Stimulated activated memory B cell treated with anti-CD40 and anti-IgM and Interleukin-4, amounts not matched to agents 10 μg/mL and 1 μg/mL and 100 μg/mL, for 72 hours (primary cell): ENCODE measurements around the gene AK9.
"Not testable (repeated sequence)": the region's sequence is repeated elsewhere in the genome, so short reads cannot be mapped to it uniquely, and the experiment has no call there.

Experiments used
- ATAC-seq: fragments of 150-1000 bp; cut with Tn5 transposase; 2 replicates; pipeline ENCODE4 v1.10.0; 2021
- H3K27ac Mint-ChIP-seq: one replicate; pipeline ENCODE4 v1.8.0; 2022; ENCODE audit warnings: mild to moderate bottlenecking, mixed read lengths
- H3K27me3 Mint-ChIP-seq: one replicate; pipeline ENCODE4 v1.8.0; 2022; ENCODE audit warnings: mixed read lengths
- H3K36me3 Mint-ChIP-seq: one replicate; pipeline ENCODE4 v1.8.0; 2022; ENCODE audit warnings: mixed read lengths
- H3K4me1 Mint-ChIP-seq: one replicate; pipeline ENCODE4 v1.8.0; 2022; ENCODE audit warnings: mixed read lengths
- H3K4me3 Mint-ChIP-seq: one replicate; pipeline ENCODE4 v1.8.0; 2022; ENCODE audit warnings: mild to moderate bottlenecking, moderate library complexity, mixed read lengths
- H3K9me3 Mint-ChIP-seq: one replicate; pipeline ENCODE4 v1.8.0; 2022; ENCODE audit warnings: mixed read lengths

The AK9 gene

DNA sequence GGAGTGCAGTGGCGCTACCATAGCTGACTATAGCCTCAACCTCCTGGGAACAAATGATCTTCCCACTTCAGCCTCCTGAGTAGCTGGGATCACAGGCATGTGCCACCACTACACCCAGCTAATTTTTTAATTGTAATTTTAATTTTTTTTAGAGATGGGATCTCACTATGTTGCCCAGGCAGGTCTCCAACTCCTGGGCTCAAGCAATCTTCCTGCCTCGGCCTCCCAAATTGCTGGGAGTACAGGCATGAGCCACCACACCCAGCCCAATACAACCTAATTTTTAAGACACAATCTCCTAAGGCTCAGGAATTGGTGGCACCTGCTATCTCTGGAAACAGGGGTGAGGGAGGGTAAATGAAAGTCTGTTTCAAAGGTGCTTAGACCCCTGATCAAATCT lies 213.8 kb downstream of the AK9 start:
- Mint-ChIP-seq H3K4me3 (peak overlapping the region; percentile 89), H3K9me3 (no peaks in the 10 kb centered on the region), H3K27ac (peak overlapping the region; percentile 90), H3K27me3 (no peaks in the 10 kb centered on the region), H3K36me3 (peaks cover 72% of the 10 kb centered on the region), H3K4me1 (peaks cover 84% of the 10 kb centered on the region)
- ATAC-seq: no peak

DNA sequence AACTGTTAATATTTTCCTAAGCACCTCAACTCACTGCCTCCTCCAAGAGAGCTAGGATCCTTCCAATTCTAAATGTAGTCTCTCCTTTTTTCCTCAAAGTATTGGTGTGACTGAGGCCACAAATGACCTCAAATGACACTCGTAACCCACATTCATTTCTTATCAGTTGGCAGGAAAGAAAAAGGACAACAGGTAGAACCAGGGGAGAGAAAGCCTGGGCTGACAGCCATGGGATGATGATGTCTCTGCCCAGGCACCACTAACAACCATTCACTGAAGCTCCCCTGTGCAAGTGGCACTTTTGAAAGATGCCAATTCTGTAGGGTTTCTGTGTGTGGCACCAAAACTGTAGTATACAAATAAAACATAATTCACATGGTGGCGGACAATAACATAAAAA lies 215.4 kb downstream of the AK9 start:
- no peaks in the 10 kb centered on the region for H3K9me3 Mint-ChIP-seq
- H3K27me3 Mint-ChIP-seq: no peaks in the 10 kb centered on the region
- H3K36me3 Mint-ChIP-seq: peaks cover 75% of the 10 kb centered on the region
- peak overlapping the region; percentile 90 for H3K27ac Mint-ChIP-seq
- no peak overlapping the region for H3K4me3 Mint-ChIP-seq
- H3K4me1 Mint-ChIP-seq: peaks cover 81% of the 10 kb centered on the region
- no peak for ATAC-seq

DNA sequence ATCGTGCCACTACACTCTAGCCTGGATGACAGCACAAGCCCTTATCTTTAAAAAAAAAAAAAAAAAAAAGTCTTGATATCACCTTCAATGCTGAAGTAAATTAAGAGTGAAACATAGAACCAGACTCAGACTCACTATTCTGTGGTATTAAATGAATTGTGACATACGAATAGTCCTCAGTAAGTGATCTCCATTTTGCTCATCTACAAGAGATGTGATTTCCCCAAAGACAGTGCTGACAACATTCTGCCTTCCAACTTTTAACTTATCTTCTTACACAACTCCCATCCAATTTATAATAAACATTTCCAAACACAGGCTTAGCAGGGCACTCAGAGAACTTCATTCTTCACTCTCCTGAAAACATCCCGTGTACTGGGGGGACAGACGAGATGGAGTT lies 216.0 kb downstream of the AK9 start:
- Mint-ChIP-seq H3K4me1 (peaks cover 75% of the 10 kb centered on the region), H3K36me3 (peaks cover 81% of the 10 kb centered on the region)
- no peak for ATAC-seq

DNA sequence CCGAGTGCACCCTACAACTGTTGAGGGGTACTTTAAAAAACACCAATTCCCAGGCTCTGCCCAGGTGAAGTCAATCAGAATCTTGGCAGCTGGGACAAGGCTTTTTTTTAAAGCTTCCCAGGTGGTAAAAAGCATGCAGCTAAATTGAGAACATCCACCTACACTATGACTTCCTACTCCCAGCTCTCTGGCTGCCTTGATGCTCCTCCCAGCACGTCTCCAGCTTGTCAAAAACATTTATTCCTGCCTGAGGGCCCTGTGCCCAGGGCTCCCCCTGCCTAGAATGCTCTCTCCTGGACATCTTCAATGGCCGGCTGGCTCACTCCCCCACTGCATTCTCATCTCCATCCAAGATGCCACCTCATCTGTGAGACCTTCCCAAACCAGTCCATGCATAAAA lies 217.9 kb downstream of the AK9 start:
- Mint-ChIP-seq H3K27me3 (no peaks in the 10 kb centered on the region), H3K36me3 (peaks cover 83% of the 10 kb centered on the region), H3K27ac (peak overlapping the region; percentile 48), H3K4me3 (peak overlapping the region; percentile 49), H3K9me3 (no peaks in the 10 kb centered on the region), H3K4me1 (peaks cover 62% of the 10 kb centered on the region)
- no peak for ATAC-seq

More for the DNA sequence above, 216.0 kb downstream of the AK9 start:
- Mint-ChIP-seq H3K4me3 (no peak overlapping the region), H3K27ac (peak overlapping the region; percentile 90), H3K9me3 (no peaks in the 10 kb centered on the region), H3K27me3 (no peaks in the 10 kb centered on the region)

DNA sequence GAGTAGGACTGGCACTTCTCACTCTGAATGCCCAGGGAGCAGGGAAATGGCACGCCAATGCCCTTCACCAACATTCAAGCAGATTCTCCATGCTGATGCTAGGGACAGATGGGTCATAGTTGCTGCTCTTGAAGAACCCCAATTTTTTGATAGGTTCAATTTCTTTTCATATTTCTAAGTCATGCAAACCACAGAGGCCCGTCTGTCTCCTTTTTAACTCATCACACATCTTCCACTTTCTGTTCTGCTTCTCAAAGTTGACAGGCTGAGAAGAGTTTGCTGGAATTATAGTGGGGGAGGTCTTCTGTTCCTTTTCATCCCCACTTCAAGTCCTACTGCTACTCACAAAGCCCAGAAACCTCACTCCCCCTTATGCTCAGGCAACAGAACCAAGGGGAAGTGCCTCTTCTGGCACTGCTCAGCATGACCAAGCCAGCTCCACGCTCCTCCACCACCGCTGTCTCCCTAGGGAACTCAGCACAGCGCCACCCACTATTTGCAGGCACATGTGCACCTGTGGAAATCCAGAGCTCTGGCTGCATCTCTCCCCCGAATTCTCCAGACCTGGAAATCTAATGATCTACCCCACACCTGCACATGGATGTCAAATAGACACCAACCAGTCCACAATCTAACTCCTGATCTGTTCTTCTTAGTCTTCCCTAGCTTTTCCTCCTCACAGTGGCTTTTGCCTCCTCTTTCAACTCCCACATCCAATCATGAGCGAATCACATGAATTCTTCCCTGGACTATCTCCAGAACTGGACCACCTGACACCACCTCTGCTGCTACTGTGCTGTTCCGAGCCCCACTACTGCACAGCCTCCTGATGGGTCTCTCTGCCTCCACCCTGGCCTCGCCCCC lies 218.6 kb downstream of the AK9 start:
- Mint-ChIP-seq H3K27me3 (no peaks in the 10 kb centered on the region), H3K4me3 (peak overlapping the region; percentile 49), H3K36me3 (peaks cover 85% of the 10 kb centered on the region), H3K4me1 (peaks cover 63% of the 10 kb centered on the region), H3K27ac (peak overlapping the region; percentile 48), H3K9me3 (no peaks in the 10 kb centered on the region)
- ATAC-seq: peak; percentile 92

DNA sequence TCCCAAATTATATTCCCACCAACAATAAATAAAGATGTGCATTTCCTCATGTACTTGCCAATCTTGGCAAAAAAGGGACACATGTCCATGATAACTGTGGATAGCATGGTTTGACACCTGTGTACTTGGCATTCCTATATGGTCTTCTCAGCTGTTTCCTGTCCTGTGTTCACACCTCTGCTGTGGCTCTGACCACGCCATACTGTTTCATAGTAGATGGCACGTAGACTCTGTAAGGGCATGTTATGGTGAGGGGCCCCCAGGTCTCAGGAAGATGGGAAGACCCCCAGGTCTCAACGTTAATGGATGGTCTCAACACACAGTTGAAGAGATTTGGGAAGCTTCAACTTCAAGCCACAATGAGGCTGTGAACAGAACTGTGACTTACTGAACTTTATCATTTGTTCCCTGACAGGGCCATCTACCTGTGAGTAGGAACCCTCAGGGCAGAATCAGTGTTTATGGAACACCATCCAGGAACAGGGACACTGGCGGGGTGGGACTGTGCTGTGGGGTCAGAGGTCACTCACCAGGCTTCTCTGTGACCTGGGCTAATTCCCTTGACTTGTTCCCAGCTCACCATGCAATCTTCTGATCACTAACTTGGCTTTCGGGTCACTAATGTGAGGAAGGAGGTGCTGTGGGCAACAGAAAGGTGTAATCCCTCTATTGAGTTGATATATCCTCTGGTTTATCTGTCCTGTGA lies 219.7 kb downstream of the AK9 start:
- no peak for ATAC-seq
- H3K27me3 Mint-ChIP-seq: no peaks in the 10 kb centered on the region
- H3K9me3 Mint-ChIP-seq: no peaks in the 10 kb centered on the region
- H3K27ac Mint-ChIP-seq: peak overlapping the region; percentile 48
- H3K36me3 Mint-ChIP-seq: peaks cover 92% of the 10 kb centered on the region
- H3K4me1 Mint-ChIP-seq: peaks cover 64% of the 10 kb centered on the region
- H3K4me3 Mint-ChIP-seq: no peak overlapping the region

DNA sequence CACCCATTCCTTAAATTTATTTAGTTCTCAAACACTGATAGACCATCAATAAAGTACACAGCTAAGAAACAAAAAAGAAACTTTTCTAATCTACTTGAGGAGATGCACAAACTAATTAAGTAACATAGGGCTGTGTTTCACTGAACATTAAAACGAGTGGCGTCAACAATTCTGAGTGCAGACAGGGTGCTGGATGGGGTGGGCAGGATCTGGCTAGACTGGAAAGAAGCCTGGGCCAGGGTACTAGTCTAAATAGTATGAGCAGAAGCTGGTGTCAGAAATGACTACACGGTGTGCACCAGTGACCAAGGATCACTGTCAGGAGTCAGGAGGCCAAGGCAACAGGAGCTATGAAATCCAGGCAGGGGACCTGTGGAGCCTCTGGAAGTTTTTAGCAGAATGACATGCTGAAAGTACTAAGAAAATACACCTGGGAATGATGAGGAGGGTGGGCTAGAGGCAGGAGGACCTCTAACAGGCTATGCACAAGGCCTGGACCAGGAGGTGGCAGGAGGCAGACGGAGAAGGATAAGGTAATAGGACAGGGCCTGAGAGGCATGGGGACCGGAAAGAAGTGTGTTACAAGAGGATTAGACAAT lies 221.3 kb downstream of the AK9 start:
- Mint-ChIP-seq H3K9me3 (no peaks in the 10 kb centered on the region), H3K36me3 (peaks cover 91% of the 10 kb centered on the region), H3K4me3 (no peak overlapping the region), H3K27me3 (no peaks in the 10 kb centered on the region), H3K27ac (no peak overlapping the region), H3K4me1 (peaks cover 62% of the 10 kb centered on the region)
- ATAC-seq: no peak

DNA sequence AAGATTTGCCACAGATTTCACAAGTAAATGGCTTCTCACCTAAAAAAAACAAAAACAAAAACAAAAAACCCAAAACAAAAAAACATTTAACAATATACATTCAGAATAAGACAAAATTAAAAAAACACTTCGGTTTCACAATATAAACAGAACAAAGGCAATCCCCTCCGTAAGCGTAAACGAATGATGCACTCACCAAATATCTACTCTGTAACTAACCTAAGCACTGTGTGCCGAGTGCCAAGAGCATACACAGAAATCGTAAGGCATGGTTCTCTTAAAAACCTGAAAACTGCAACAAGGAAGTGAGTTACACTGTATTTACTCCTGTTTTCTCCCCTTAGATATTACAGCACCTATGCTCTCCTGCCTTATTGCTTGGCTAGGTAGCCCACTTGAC lies 223.3 kb downstream of the AK9 start:
- Mint-ChIP-seq H3K27me3 (no peaks in the 10 kb centered on the region), H3K4me3 (no peak overlapping the region), H3K4me1 (peaks cover 59% of the 10 kb centered on the region), H3K9me3 (no peaks in the 10 kb centered on the region), H3K36me3 (peaks cover 89% of the 10 kb centered on the region), H3K27ac (peak overlapping the region; percentile 36)
- ATAC-seq: no peak

DNA sequence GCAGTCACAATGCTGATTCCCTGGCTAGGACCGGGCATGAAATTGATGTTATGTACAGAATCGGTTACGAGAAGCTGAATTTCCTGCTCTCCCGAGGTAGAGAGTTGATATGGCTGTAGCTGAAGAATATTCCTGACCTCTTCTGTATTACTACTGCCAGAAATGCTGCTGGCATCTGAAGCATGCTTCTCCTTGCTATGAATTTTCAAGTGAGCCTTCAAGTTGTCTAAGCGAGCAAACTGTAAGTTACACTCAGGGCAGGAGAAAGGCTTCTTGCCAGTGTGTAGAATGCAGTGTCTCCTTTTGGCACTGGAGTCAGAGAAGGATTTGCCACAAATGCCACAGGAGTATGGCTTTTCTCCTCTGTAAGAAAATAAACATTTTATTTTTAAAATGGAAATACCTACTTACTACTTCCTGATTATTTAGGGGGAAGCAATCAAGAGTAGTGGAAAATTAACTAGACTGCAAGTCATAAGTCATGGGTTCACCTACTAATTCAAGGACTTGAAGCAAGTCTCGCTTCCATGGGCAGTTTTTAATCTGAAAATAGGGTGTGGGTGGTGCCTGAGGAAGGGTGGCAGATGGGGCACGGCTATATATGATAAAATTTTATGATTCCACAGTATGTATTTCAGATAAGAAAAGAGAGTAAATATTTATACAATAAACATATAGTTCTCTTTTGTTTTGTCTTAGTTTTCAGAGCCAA lies 224.6 kb downstream of the AK9 start:
- no peaks in the 10 kb centered on the region for H3K9me3 Mint-ChIP-seq
- peak overlapping the region; percentile 65 for H3K27ac Mint-ChIP-seq
- no peak overlapping the region for H3K4me3 Mint-ChIP-seq
- H3K36me3 Mint-ChIP-seq: peaks cover 86% of the 10 kb centered on the region
- peaks cover 56% of the 10 kb centered on the region for H3K4me1 Mint-ChIP-seq
- ATAC-seq: no peak
- H3K27me3 Mint-ChIP-seq: no peaks in the 10 kb centered on the region

DNA sequence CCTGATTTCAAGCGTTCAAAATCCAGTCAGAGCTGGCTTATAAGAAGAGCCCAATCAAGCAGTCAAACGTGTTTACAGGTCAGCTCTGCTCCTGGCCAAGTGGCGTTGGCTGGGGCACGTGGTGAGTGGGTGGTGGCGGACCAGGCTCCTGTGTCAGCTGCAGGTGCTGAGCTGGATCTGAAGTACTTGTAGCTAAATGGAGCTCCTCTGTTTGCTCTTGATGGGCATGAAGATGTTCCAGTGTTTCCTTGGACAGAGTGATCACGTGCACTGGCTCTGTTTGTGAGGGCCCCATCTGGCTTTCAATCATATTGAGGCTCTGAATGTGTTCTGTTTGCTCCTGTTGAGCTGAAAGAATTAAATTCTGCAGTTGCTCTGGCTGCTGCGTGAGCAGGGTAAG lies 225.2 kb downstream of the AK9 start:
- H3K27ac Mint-ChIP-seq: peak overlapping the region; percentile 65

DNA sequence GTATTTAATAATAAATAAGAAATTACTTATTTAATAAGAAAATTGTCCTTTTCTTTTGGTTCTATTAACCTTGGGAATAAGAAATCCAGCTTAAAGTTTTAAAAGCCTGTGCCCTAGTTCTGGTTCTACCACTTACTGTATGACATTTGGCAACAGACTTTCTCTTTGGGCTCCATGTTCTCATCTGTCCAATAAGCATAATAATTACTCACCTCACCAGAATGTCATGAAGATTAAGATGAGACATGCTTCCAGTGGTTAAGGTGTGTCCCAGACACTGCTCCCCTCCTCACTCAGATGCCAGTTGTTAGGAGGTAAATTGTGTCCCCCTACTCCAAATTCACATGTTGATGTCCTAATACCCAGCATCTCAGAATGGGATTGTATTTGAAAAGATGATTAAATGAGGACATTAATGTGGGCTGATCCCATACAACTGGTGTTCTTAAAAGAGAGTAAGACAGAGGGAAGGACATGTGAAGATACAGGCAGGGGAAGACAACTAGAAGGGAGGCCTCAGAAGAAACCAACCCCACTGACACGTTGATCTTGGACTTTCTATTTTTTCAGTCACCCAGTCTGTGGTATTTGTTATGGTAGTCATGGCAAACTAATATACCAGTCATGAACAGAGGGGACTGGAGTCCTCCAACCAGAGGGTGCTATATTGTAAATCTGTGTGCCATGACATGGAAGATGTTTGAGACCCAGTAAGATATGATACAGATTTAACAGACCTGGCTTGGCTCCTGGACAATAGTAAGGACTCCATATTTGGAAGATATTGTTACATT lies 229.1 kb downstream of the AK9 start:
- Mint-ChIP-seq H3K27ac (peak overlapping the region; percentile 70), H3K4me1 (peaks cover 69% of the 10 kb centered on the region), H3K36me3 (peaks cover 51% of the 10 kb centered on the region), H3K4me3 (no peak overlapping the region), H3K27me3 (no peaks in the 10 kb centered on the region), H3K9me3 (no peaks in the 10 kb centered on the region)
- no peak for ATAC-seq

More for the DNA sequence above, 225.2 kb downstream of the AK9 start:
- no peak for ATAC-seq
- Mint-ChIP-seq H3K9me3 (no peaks in the 10 kb centered on the region), H3K36me3 (peaks cover 86% of the 10 kb centered on the region), H3K4me1 (peaks cover 51% of the 10 kb centered on the region), H3K27me3 (no peaks in the 10 kb centered on the region), H3K4me3 (no peak overlapping the region)

DNA sequence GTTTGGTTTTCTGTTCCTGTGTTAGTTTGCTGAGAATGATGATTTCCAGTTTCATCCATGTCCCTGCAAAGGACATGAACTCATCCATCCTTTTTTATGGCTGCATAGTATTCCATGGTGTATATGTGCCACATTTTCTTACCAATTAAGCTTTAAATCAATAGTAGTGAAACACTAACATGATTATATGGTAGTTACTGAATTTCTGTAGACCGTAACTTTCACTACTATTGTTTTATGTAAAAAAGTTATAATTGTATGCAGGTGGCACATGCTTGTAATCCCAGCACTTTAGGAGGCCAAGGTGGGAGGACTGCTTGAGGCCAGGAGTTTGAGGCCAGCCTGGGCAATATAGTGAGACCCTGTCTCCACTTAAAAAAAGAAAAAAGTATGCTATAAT lies 229.8 kb downstream of the AK9 start:
- not testable (repeated sequence) for H3K27ac Mint-ChIP-seq, H3K9me3 Mint-ChIP-seq

DNA sequence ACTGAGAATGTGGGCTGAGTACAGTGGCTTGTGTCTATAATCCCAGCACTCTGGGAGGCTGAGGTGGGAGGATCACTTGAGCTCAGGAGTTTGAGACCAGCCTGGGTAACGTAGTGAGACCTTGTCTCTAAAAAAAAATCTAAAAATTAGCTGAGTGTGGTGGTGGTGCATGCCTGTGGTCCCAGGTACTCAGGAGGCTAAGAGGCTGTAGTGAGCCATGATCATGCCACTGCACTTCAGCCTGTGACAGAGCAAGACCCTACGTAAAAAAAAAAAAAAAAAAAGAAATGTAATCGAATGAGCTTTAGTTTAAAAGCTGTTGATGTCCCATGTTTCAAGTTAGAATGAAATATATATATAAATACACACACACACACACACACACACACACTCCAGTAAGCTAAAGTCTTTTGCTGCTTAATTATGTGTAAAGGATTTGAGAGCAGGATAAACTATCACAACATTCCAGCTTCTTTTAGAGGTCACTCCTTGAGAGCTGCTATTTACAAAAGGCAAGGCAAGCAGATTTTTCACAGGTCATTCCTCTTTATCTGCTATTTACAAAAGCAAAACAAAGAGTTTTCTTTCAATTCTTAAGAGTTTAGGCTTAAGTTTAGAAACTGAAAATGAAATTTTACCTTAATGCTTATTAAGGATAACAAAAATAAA lies 230.7 kb downstream of the AK9 start:
- Mint-ChIP-seq H3K9me3 (no peaks in the 10 kb centered on the region), H3K27ac (peak overlapping the region; percentile 96), H3K36me3 (peaks cover 35% of the 10 kb centered on the region), H3K4me3 (no peak overlapping the region), H3K27me3 (no peaks in the 10 kb centered on the region), H3K4me1 (peaks cover 63% of the 10 kb centered on the region)
- no peak for ATAC-seq

More for the DNA sequence above, 229.8 kb downstream of the AK9 start:
- ATAC-seq, H3K27me3 Mint-ChIP-seq, H3K4me3 Mint-ChIP-seq: not testable (repeated sequence)
- H3K36me3 Mint-ChIP-seq: peaks cover 44% of the 10 kb centered on the region
- peaks cover 70% of the 10 kb centered on the region for H3K4me1 Mint-ChIP-seq
